IgD-negative memory B cell (primary cell): Measurements from ENCODE around the gene ABCA7. TPM values are rescaled to one million over a fixed set of nuclear protein-coding genes. Genes with fewer than 3 reads are reported as not detected.
A peak's percentile ranks its signal among the peaks of the same experiment; 100 is the strongest.

ENCODE experiments used
- H3K27ac Mint-ChIP-seq, 3 donors: one replicate each; pipeline ENCODE4 v1.8.0; 2020 to 2022; ENCODE audit warnings: mild to moderate bottlenecking in 3 of 3, mixed read lengths in 3 of 3, moderate library complexity in 1 of 3
- H3K27me3 Mint-ChIP-seq: one replicate; pipeline ENCODE4 v1.8.0; 2021; ENCODE audit warnings: mixed read lengths
- H3K36me3 Mint-ChIP-seq: one replicate; pipeline ENCODE4 v1.8.0; 2020; ENCODE audit warnings: mild to moderate bottlenecking, mixed read lengths
- H3K4me1 Mint-ChIP-seq, 3 donors: one replicate each; pipeline ENCODE4 v1.8.0; 2020 to 2022; ENCODE audit warnings: mixed read lengths in 3 of 3, mild to moderate bottlenecking in 1 of 3
- H3K4me3 Mint-ChIP-seq, 4 donors: one replicate each; pipeline ENCODE4 v1.8.0; 2020 to 2022; ENCODE audit warnings: mild to moderate bottlenecking in 4 of 4, mixed read lengths in 4 of 4, moderate library complexity in 3 of 4
- H3K9me3 Mint-ChIP-seq, 3 donors: one replicate each; pipeline ENCODE4 v1.8.0; 2020 to 2021; ENCODE audit warnings: mixed read lengths in 3 of 3, mild to moderate bottlenecking in 1 of 3
- polyA plus RNA-seq: library from polyadenylated mRNA; unstranded; fragments of 300-500 nt; fragmentation: Illumina TruSeq; gene quantifications from one replicate; pipeline ENCODE4 v1.2.3, GENCODE V29; 2021

ABCA7 gene, protein sequence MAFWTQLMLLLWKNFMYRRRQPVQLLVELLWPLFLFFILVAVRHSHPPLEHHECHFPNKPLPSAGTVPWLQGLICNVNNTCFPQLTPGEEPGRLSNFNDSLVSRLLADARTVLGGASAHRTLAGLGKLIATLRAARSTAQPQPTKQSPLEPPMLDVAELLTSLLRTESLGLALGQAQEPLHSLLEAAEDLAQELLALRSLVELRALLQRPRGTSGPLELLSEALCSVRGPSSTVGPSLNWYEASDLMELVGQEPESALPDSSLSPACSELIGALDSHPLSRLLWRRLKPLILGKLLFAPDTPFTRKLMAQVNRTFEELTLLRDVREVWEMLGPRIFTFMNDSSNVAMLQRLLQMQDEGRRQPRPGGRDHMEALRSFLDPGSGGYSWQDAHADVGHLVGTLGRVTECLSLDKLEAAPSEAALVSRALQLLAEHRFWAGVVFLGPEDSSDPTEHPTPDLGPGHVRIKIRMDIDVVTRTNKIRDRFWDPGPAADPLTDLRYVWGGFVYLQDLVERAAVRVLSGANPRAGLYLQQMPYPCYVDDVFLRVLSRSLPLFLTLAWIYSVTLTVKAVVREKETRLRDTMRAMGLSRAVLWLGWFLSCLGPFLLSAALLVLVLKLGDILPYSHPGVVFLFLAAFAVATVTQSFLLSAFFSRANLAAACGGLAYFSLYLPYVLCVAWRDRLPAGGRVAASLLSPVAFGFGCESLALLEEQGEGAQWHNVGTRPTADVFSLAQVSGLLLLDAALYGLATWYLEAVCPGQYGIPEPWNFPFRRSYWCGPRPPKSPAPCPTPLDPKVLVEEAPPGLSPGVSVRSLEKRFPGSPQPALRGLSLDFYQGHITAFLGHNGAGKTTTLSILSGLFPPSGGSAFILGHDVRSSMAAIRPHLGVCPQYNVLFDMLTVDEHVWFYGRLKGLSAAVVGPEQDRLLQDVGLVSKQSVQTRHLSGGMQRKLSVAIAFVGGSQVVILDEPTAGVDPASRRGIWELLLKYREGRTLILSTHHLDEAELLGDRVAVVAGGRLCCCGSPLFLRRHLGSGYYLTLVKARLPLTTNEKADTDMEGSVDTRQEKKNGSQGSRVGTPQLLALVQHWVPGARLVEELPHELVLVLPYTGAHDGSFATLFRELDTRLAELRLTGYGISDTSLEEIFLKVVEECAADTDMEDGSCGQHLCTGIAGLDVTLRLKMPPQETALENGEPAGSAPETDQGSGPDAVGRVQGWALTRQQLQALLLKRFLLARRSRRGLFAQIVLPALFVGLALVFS (N-terminal part only)
- polyA plus RNA-seq = 21.4 TPM

DNA sequence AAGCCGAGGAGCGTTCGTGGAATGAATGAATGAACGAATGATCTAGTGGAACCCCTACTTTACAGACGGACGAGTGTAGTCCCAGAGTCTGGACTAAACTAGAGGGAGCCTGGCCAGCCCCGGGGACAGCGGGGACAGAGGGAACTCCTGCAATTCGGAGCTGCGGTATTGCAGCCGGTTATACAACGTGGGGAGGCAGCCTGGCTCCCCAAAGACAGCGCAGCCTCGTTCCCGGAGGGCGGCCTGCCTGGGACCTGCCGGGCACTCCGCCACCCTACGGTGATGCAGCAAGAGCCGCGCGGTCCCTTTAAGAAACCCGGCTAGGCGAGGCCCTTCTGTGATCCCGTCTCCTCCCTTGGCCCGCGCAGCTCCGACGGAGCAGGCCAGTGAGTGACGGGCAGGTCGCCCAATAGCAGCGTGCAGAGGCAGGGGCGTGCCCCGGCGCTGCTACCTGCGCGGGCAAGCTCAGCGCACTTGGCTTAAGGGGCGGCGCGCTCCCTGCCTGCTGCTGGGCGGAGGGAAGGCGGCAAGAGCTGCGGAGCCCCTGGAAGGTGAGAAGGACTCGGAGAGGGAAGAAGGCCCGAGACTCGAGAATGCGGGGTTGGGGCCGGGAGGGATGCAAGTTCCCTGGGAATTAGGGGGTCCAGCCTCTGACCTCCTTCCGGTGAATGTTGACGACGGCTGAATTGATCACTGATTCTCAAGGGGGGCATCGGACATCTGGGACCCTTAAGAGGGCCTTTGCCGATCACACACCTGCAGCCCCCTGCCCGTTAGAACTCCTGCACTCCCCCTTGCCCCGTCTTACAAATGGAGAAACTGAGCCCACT is at the start of gene ABCA7:
Gene ABCA7 (plus strand): TSS at position 462 of the 830 bp plus-strand sequence. CDS start 1,255 bp downstream, outside the sequence.
- H3K4me1 Mint-ChIP-seq = peaks cover 22 to 33% (median 24%) of the 10 kb centered on the region in 3 donors
- H3K36me3 Mint-ChIP-seq = peaks cover 2% of the 10 kb centered on the region
- H3K4me3 Mint-ChIP-seq = peak within 1 kb of the TSS; percentile 93 to 99 (median 98)
- H3K27ac Mint-ChIP-seq = peak within 1 kb of the TSS; percentile 99 to 100 (median 99)
- H3K9me3 Mint-ChIP-seq = peaks cover 0 to 2% (median 0%) of the 10 kb centered on the region in 3 donors
- H3K27me3 Mint-ChIP-seq = no peaks in the 10 kb centered on the region

DNA sequence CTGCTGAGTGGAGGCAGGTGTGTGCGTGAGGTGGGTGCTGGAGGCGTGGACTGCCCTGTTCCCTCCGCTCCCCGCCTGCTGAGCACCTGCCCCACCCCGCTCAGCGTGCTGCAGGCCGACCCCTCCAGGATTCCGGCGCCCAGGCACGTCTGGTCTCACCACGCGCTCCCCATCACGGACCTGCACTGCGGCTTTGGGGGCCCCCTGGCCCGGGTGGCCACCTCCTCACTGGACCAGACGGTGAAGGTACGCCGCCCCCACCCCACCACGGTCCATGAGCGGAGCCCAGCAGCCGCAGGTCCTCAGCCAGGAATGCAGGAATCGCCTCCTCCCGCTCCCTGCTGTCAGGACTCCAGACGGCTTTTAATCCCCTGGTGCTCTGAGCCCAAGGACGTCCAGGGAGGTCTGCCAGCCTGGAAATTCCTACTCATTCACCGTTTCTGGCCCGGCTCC is 49.8 kb upstream of the ABCA7 start:
- Mint-ChIP-seq H3K27ac (no peak overlapping the region), H3K9me3 (no peaks in the 10 kb centered on the region), H3K4me1 (peaks cover 0 to 4% (median 0%) of the 10 kb centered on the region in 3 donors), H3K4me3 (no peak overlapping the region), H3K27me3 (no peaks in the 10 kb centered on the region), H3K36me3 (peaks cover 2% of the 10 kb centered on the region)

DNA sequence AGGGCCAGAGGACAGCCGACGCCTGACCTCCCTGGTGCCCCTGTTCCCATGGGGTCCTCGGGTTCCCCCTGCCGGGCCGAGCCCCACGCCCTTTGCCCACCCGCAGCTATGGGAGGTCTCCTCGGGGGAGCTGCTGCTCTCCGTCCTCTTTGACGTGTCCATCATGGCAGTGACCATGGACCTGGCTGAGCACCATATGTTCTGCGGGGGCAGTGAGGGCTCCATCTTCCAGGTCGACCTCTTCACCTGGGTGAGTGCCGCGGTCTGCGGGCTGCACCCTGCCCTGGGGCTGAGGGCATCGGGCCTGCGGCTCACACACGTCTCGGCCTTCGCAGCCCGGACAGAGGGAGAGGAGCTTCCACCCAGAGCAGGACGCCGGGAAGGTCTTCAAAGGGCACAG is 49.2 kb upstream of the ABCA7 start:
- Mint-ChIP-seq H3K9me3 (no peaks in the 10 kb centered on the region), H3K27me3 (no peaks in the 10 kb centered on the region), H3K27ac (no peak overlapping the region), H3K4me1 (peaks cover 0 to under 1% (median 0%) of the 10 kb centered on the region in 3 donors), H3K4me3 (no peak overlapping the region), H3K36me3 (peaks cover 2% of the 10 kb centered on the region)

GRCh38 chr19:991174-991931 is 48.6 kb upstream of the ABCA7 start:
- Mint-ChIP-seq H3K4me1 (peaks cover 0 to 2% (median under 1%) of the 10 kb centered on the region in 3 donors), H3K36me3 (peaks cover 2% of the 10 kb centered on the region), H3K27ac (no peak overlapping the region), H3K4me3 (no peak overlapping the region), H3K9me3 (no peaks in the 10 kb centered on the region), H3K27me3 (peaks cover under 1% of the 10 kb centered on the region)

GRCh38 chr19:991932-992669 is 47.8 kb upstream of the ABCA7 start:
- peaks cover 8% of the 10 kb centered on the region for H3K27me3 Mint-ChIP-seq
- peaks cover 2% of the 10 kb centered on the region for H3K36me3 Mint-ChIP-seq
- no peaks in the 10 kb centered on the region for H3K9me3 Mint-ChIP-seq
- peaks cover 0 to 7% (median 5%) of the 10 kb centered on the region in 3 donors for H3K4me1 Mint-ChIP-seq
- H3K4me3 Mint-ChIP-seq = no peak overlapping the region
- H3K27ac Mint-ChIP-seq = no peak overlapping the region

GRCh38 chr19:992670-993055 is 47.2 kb upstream of the ABCA7 start:
- Mint-ChIP-seq H3K4me3 (no peak overlapping the region), H3K9me3 (no peaks in the 10 kb centered on the region), H3K4me1 (peaks cover 0 to 7% (median 5%) of the 10 kb centered on the region in 3 donors), H3K27ac (peak overlapping the region in 1 of 3 donors; percentile 53), H3K27me3 (peaks cover 14% of the 10 kb centered on the region), H3K36me3 (peaks cover 2% of the 10 kb centered on the region)

DNA sequence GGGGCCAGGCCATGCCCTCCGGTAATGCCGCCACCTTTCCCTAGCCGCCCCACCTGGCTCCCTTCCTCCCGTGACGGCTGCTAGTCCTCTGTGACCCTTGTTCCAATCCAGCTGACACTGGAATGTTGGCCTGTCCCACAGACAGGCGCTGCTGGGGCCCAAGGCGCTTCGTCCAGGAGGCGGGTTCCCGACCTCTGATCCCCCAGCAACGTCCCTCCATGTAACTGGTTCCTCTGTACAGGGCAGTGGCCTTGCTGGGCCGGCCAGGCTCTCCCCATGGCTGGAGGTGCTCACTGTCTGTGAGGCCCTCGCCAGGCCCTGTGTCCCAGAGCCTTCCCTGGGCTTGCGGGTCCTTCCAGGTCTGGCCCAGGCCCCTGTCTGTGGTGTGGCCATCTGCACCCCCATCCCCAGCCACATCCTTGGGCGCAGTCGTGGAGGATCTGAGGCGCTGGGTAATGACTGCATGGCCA is 46.5 kb upstream of the ABCA7 start:
- Mint-ChIP-seq H3K36me3 (peaks cover 2% of the 10 kb centered on the region), H3K4me3 (no peak overlapping the region), H3K27me3 (peaks cover 21% of the 10 kb centered on the region), H3K9me3 (no peaks in the 10 kb centered on the region), H3K4me1 (peaks cover 0 to 7% (median 5%) of the 10 kb centered on the region in 3 donors), H3K27ac (no peak overlapping the region)

DNA sequence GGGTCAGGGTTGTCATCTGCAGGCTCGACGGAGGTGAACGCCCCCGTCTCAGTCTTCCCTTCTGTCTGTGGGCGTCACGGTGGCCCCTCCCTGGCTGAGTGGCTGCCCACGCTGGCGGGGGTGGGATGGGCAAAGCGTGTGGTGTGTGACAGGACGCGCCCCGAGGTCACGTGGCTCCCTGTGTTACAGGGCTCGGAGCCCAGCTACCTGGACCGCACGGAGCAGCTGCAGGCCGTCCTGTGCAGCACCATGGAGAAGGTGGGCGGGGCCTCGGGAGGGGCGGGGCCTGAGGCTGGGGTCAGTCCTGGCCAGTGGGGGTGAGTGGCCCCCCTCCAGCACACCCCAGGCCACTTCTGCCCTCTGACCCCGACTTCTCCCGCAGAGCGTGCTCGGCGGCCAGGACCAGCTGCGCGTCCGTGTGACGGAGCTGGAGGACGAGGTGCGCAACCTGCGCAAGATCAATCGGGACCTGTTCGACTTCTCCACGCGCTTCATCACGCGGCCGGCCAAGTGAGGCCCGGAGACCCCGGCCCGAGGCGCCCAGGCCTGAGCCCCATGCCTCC is 46.0 kb upstream of the ABCA7 start:
- no peak overlapping the region for H3K27ac Mint-ChIP-seq
- peaks cover 0 to 7% (median 5%) of the 10 kb centered on the region in 3 donors for H3K4me1 Mint-ChIP-seq
- H3K9me3 Mint-ChIP-seq = no peaks in the 10 kb centered on the region
- no peak overlapping the region for H3K4me3 Mint-ChIP-seq
- peaks cover 2% of the 10 kb centered on the region for H3K36me3 Mint-ChIP-seq
- peaks cover 25% of the 10 kb centered on the region for H3K27me3 Mint-ChIP-seq

DNA sequence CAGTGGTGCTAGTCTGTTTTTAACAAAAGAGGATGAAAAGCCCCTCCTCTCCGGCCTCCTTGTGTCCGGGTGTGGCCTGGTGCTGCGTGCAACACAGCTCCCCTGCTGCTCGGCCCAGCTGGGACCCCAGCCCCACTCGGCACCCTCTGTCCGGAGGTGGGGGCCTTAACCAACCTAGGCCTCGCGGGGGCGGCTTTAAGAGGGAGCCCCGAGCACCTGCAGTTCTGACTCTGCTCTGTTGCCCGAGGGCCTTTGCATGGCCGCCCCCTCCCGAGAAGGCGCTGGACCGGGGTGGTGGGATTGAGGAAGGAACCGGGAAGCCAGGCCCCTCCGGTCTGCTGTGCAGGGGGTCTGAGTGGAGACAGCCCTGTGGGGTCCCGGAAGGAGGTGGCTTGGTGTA is 45.4 kb upstream of the ABCA7 start:
- no peaks in the 10 kb centered on the region for H3K9me3 Mint-ChIP-seq
- peaks cover 29% of the 10 kb centered on the region for H3K27me3 Mint-ChIP-seq
- H3K27ac Mint-ChIP-seq = no peak overlapping the region
- no peak overlapping the region for H3K4me3 Mint-ChIP-seq
- peaks cover 0 to 7% (median 5%) of the 10 kb centered on the region in 3 donors for H3K4me1 Mint-ChIP-seq
- H3K36me3 Mint-ChIP-seq = peaks cover 2% of the 10 kb centered on the region

- H3K36me3 Mint-ChIP-seq = peaks cover 2% of the 10 kb centered on the region
- H3K4me1 Mint-ChIP-seq = peaks cover 0 to 7% (median 5%) of the 10 kb centered on the region in 3 donors
- H3K4me3 Mint-ChIP-seq = no peak overlapping the region
- peaks cover 29% of the 10 kb centered on the region for H3K27me3 Mint-ChIP-seq
- H3K27ac Mint-ChIP-seq = no peak overlapping the region
- no peaks in the 10 kb centered on the region for H3K9me3 Mint-ChIP-seq
Measured at GRCh38 chr19:995051-995827, 44.7 kb upstream of the ABCA7 start.

DNA sequence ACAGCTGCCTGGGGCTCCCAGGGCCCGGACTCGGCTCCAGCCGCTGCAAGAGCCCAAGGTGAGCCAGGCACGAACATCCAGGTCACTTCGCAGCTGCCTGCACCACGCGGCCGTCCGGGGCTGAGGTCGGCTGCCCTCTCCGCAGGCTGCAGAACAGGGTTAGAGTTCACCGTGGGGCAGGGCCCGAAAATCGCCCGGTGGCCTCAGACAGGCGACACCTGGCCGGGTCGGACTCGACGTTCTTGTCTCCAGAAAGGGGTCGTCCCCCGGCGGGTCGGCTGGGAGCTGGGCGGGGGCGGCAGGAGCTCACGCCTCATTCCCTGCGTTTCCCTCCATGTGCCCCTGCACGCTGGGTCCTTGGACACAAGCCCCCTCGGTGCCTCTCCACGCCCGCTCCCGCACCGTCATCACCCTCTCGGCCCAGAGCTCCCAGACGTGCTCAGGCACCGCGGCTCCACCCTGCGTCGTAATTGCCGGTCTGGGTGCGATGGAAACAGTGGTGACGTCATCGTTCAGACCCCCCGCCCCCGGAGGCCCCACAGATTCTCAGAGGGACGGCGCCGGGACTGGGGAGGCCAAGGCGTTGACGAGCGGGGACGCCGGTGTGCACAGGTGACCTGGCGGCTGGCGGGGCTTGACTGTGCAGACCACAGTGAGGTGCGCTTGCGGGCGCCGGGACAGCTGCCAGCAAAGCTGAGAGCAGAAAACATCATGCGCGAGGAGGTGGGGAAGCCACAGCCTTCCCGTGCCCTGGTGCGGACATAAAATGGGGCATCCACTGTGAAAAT is 43.7 kb upstream of the ABCA7 start:
- Mint-ChIP-seq H3K4me3 (peak overlapping the region in 3 of 4 donors; percentile 48 to 53 (median 49)), H3K4me1 (peaks cover 0 to 7% (median 7%) of the 10 kb centered on the region in 3 donors), H3K9me3 (no peaks in the 10 kb centered on the region), H3K36me3 (peaks cover 2% of the 10 kb centered on the region), H3K27me3 (peaks cover 32% of the 10 kb centered on the region), H3K27ac (peak overlapping the region; percentile 87 to 92 (median 89))
